Esophagus (tissue), 2 donors: ENCODE data around the gene GRAMD1B. TPM values are rescaled to one million over a fixed set of nuclear protein-coding genes. Genes with fewer than 3 reads are reported as not detected.

ENCODE experiments used
- H3K27ac ChIP-seq, 2 donors: one replicate each; pipeline ENCODE4 v1.5.1; 2013; ENCODE audit warnings: low read depth in 2 of 2, mild to moderate bottlenecking in 2 of 2, inconsistent platforms in 1 of 2, low read length in 1 of 2, moderate library complexity in 1 of 2
- H3K27me3 ChIP-seq, 2 donors: one replicate each; pipeline ENCODE4 v1.6.1; 2013; ENCODE audit warnings: low read length in 2 of 2, control low read depth in 1 of 2, mild to moderate bottlenecking in 1 of 2; ENCODE audit not compliant: insufficient read depth in 2 of 2, control insufficient read depth in 1 of 2
- H3K36me3 ChIP-seq, 2 donors: one replicate each; pipeline ENCODE4 v1.6.1; 2013; ENCODE audit warnings: low read length in 1 of 2; ENCODE audit not compliant: control insufficient read depth in 2 of 2, insufficient read depth in 2 of 2
- H3K4me1 ChIP-seq, 2 donors: one replicate each; pipeline ENCODE4 v1.6.1; 2013; ENCODE audit warnings: low read length in 1 of 2; ENCODE audit not compliant: control insufficient read depth in 2 of 2, insufficient read depth in 2 of 2
- H3K4me3 ChIP-seq, 2 donors: one replicate each; pipeline ENCODE4 v1.5.1; 2013; ENCODE audit warnings: low read length in 2 of 2, mild to moderate bottlenecking in 2 of 2, low read depth in 1 of 2, moderate library complexity in 1 of 2
- H3K9me3 ChIP-seq, 2 donors: one replicate each; pipeline ENCODE4 v1.6.1; 2013; ENCODE audit warnings: mild to moderate bottlenecking in 2 of 2, low read depth in 1 of 2, low read length in 1 of 2, moderate library complexity in 1 of 2; ENCODE audit not compliant: control insufficient read depth in 2 of 2, insufficient read depth in 1 of 2
- WGBS, 2 donors: extraction: QIAGEN DNeasy Blood & Tissue Kit; methylation state at CpG; one replicate each; pipeline ENCODE4 v1.1.7; 2013; 5-methylcytosine and 5-hydroxymethylcytosine counted together
- polyA plus RNA-seq, 2 donors: library from polyadenylated mRNA; stranded (reverse); fragments of 200-250 nt; gene quantifications; one replicate each; pipeline ENCODE4 v1.2.3, GENCODE V29; 2013
- donor health status: healthy with polysubstance abuse.
- donor health status: Bipolar disorder and iron deficiency.

The GRAMD1B gene
- polyA plus RNA-seq, 2 donors = 0.26 to 0.37 TPM

GRCh38 chr11:123622576-123622975, 192.5 kb downstream of the GRAMD1B start:
- WGBS, 2 donors = 95 to 96% methylated on average over 9 of the region's 9 CpGs
- H3K9me3 ChIP-seq = no peaks in the 10 kb centered on the region
- H3K27ac ChIP-seq = no peak overlapping the region
- H3K36me3 ChIP-seq = no peaks in the 10 kb centered on the region
- no peaks in the 10 kb centered on the region for H3K27me3 ChIP-seq
- H3K4me1 ChIP-seq = no peaks in the 10 kb centered on the region
- no peak overlapping the region for H3K4me3 ChIP-seq

- Histone ChIP-seq H3K4me3 (no peak overlapping the region), H3K27ac (no peak overlapping the region), H3K9me3 (no peaks in the 10 kb centered on the region), H3K27me3 (no peaks in the 10 kb centered on the region), H3K36me3 (no peaks in the 10 kb centered on the region), H3K4me1 (no peaks in the 10 kb centered on the region)
- WGBS, 2 donors = 90 to 95% methylated on average over 2 of the region's 2 CpGs
Observed at GRCh38 chr11:123624974-123625373, 194.9 kb downstream of the GRAMD1B start.

GRCh38 chr11:123628936-123629683, 199.0 kb downstream of the GRAMD1B start:
- Histone ChIP-seq H3K9me3 (peaks cover 0 to 2% of the 10 kb centered on the region in 2 donors), H3K4me3 (no peak overlapping the region), H3K27ac (no peak overlapping the region), H3K27me3 (no peaks in the 10 kb centered on the region), H3K36me3 (no peaks in the 10 kb centered on the region), H3K4me1 (no peaks in the 10 kb centered on the region)
- 56 to 64% methylated on average over 10 of the region's 10 CpGs for WGBS, 2 donors

- Histone ChIP-seq H3K9me3 (peaks cover 0 to 2% of the 10 kb centered on the region in 2 donors), H3K36me3 (no peaks in the 10 kb centered on the region), H3K27ac (no peak overlapping the region), H3K4me3 (no peak overlapping the region), H3K27me3 (no peaks in the 10 kb centered on the region), H3K4me1 (no peaks in the 10 kb centered on the region)
- 59 to 60% methylated on average over 3 of the region's 3 CpGs for WGBS, 2 donors
Observed at GRCh38 chr11:123630126-123630608, 200.1 kb downstream of the GRAMD1B start.

- no peaks in the 10 kb centered on the region for H3K9me3 ChIP-seq
- H3K4me1 ChIP-seq = no peaks in the 10 kb centered on the region
- 81 to 83% methylated on average over 5 of the region's 5 CpGs for WGBS, 2 donors
- no peaks in the 10 kb centered on the region for H3K27me3 ChIP-seq
- no peaks in the 10 kb centered on the region for H3K36me3 ChIP-seq
- no peak overlapping the region for H3K27ac ChIP-seq
- H3K4me3 ChIP-seq = no peak overlapping the region
Observed at GRCh38 chr11:123640029-123640428, 210.0 kb downstream of the GRAMD1B start.

GRCh38 chr11:123640677-123641494, 210.8 kb downstream of the GRAMD1B start:
- no peaks in the 10 kb centered on the region for H3K36me3 ChIP-seq
- WGBS, 2 donors = 30 to 33% methylated on average over 22 of the region's 22 CpGs
- H3K4me1 ChIP-seq = no peaks in the 10 kb centered on the region
- no peak overlapping the region for H3K27ac ChIP-seq
- H3K4me3 ChIP-seq = no peak overlapping the region
- no peaks in the 10 kb centered on the region for H3K27me3 ChIP-seq
- no peaks in the 10 kb centered on the region for H3K9me3 ChIP-seq

- Histone ChIP-seq H3K27me3 (no peaks in the 10 kb centered on the region), H3K27ac (no peak overlapping the region), H3K4me1 (no peaks in the 10 kb centered on the region), H3K36me3 (no peaks in the 10 kb centered on the region), H3K9me3 (no peaks in the 10 kb centered on the region), H3K4me3 (no peak overlapping the region)
- WGBS, 2 donors = 65 to 72% methylated on average over 4 of the region's 4 CpGs
Observed at GRCh38 chr11:123641495-123641840, 211.4 kb downstream of the GRAMD1B start.

- Histone ChIP-seq H3K27ac (no peak overlapping the region), H3K9me3 (no peaks in the 10 kb centered on the region), H3K36me3 (no peaks in the 10 kb centered on the region), H3K4me1 (no peaks in the 10 kb centered on the region), H3K27me3 (no peaks in the 10 kb centered on the region), H3K4me3 (no peak overlapping the region)
- WGBS, 2 donors = 88% methylated on average over 15 of the region's 15 CpGs
Observed at GRCh38 chr11:123642435-123642834, 212.4 kb downstream of the GRAMD1B start.

GRCh38 chr11:123645286-123645975, 215.4 kb downstream of the GRAMD1B start:
- Histone ChIP-seq H3K27me3 (no peaks in the 10 kb centered on the region), H3K4me3 (no peak overlapping the region), H3K4me1 (no peaks in the 10 kb centered on the region), H3K9me3 (no peaks in the 10 kb centered on the region), H3K27ac (no peak overlapping the region), H3K36me3 (no peaks in the 10 kb centered on the region)
- WGBS, 2 donors = 77 to 81% methylated on average over 12 of the region's 12 CpGs
